GM23338 (cell line): ENCODE results near the gene RNASE2. TPM values are rescaled to one million over a fixed set of nuclear protein-coding genes. Genes with fewer than 3 reads are reported as not detected.

Source experiments
- ATAC-seq: fragments of 200-7000 bp; cut with Tn5 transposase; 3 replicates; pipeline ENCODE4 v1.9.1; 2020
- DNase-seq: peaks from one replicate; pipeline ENCODE4 v3.0.0-alpha.2; 2015; ENCODE audit warnings: low spot score
- H2AFZ ChIP-seq: fragments of 200-600 bp; sonication (generic); 2 replicates; pipeline ENCODE4 v1.8.0; 2016; ENCODE audit warnings: antibody characterized with exemption, mild to moderate bottlenecking, moderate library complexity
- H3F3A ChIP-seq: fragments of 200-600 bp; sonication (generic); replicated peaks from 2 replicates; pipeline ENCODE4 v1.8.0; 2017; ENCODE audit warnings: antibody characterized with exemption, mixed run types, low read depth
- H3K27ac ChIP-seq: fragments of 200-600 bp; sonication (generic); 2 replicates; pipeline ENCODE4 v1.6.1; 2016; ENCODE audit warnings: low read depth
- H3K27me3 ChIP-seq: fragments of 200-600 bp; sonication (generic); 2 replicates; pipeline ENCODE4 v1.8.0; 2016; ENCODE audit warnings: mild to moderate bottlenecking, mixed run types, moderate library complexity; ENCODE audit not compliant: insufficient read depth
- H3K36me3 ChIP-seq: fragments of 200-600 bp; sonication (generic); 2 replicates; pipeline ENCODE4 v1.8.0; 2016; ENCODE audit warnings: mild to moderate bottlenecking; ENCODE audit not compliant: insufficient read depth
- H3K4me1 ChIP-seq: fragments of 200-600 bp; sonication (generic); 2 replicates; pipeline ENCODE4 v1.8.0; 2016; ENCODE audit warnings: mild to moderate bottlenecking, moderate library complexity; ENCODE audit not compliant: insufficient read depth
- H3K4me2 ChIP-seq: fragments of 200-600 bp; sonication (generic); 2 replicates; pipeline ENCODE4 v1.7.1; 2017; ENCODE audit warnings: mixed run types
- H3K4me3 ChIP-seq: fragments of 200-600 bp; sonication (generic); 2 replicates; pipeline ENCODE4 v1.6.1; 2016; ENCODE audit warnings: mixed run types
- H3K79me2 ChIP-seq: fragments of 200-600 bp; sonication (generic); replicated peaks from 2 replicates; pipeline ENCODE4 v1.8.0; 2017; ENCODE audit warnings: mild to moderate bottlenecking; ENCODE audit not compliant: insufficient read depth
- H3K9me2 ChIP-seq: fragments of 200-600 bp; sonication (generic); 2 replicates; pipeline ENCODE4 v1.8.0; 2017; ENCODE audit not compliant: insufficient read depth
- H4K20me1 ChIP-seq: fragments of 200-600 bp; sonication (generic); replicated peaks from 2 replicates; pipeline ENCODE4 v1.8.0; 2017; ENCODE audit warnings: mild to moderate bottlenecking; ENCODE audit not compliant: insufficient read depth
- H3K27ac Mint-ChIP-seq: 2 replicates; pipeline ENCODE4 v1.8.0; 2020; ENCODE audit warnings: inconsistent platforms, mild to moderate bottlenecking, moderate library complexity, mixed read lengths
- H3K27me3 Mint-ChIP-seq: 3 replicates; pipeline ENCODE4 v1.8.0; 2022; ENCODE audit warnings: low read depth, mild to moderate bottlenecking, moderate library complexity, mixed read lengths, inconsistent platforms; ENCODE audit not compliant: insufficient read depth, poor library complexity
- H3K36me3 Mint-ChIP-seq: 3 replicates; pipeline ENCODE4 v1.8.0; 2021; ENCODE audit warnings: low read depth, mild to moderate bottlenecking, inconsistent platforms, moderate library complexity, mixed read lengths
- H3K4me1 Mint-ChIP-seq: 3 replicates; pipeline ENCODE4 v1.8.0; 2020; ENCODE audit warnings: mild to moderate bottlenecking, inconsistent platforms, mixed read lengths
- H3K4me3 Mint-ChIP-seq: 3 replicates; pipeline ENCODE4 v1.8.0; 2021; ENCODE audit warnings: moderate library complexity, mild to moderate bottlenecking, inconsistent platforms, mixed read lengths
- H3K9me3 Mint-ChIP-seq: 3 replicates; pipeline ENCODE4 v1.8.0; 2020; ENCODE audit warnings: moderate library complexity, mild to moderate bottlenecking, inconsistent platforms, mixed read lengths
- CREB1 ChIP-seq: fragments of 250-450 bp; sonication (Bioruptor Pico); IDR thresholded peaks from 2 replicates; pipeline ENCODE4 v1.5.0; 2020; ENCODE audit warnings: low read depth, mild to moderate bottlenecking, moderate library complexity
- CTCF ChIP-seq, 2 experiments: fragments of 200-600 bp in 1 of 2; sonication (generic) in 1 of 2; conservative IDR thresholded peaks; 2 replicates each; pipeline versions ENCODE4 v1.5.1 to v1.6.1; 2016 to 2017; ENCODE audit warnings: antibody characterized with exemption in 2 of 2, low read depth in 2 of 2, mild to moderate bottlenecking in 2 of 2, moderate library complexity in 1 of 2
- ETS1 ChIP-seq: IDR thresholded peaks from 2 replicates; pipeline ENCODE4 v1.6.1; 2016; ENCODE audit warnings: antibody characterized with exemption
- EZH2 ChIP-seq: fragments of 200-600 bp; sonication (generic); IDR thresholded peaks from one replicate; pipeline ENCODE4 v1.8.0; 2017; ENCODE audit warnings: antibody characterized with exemption, mild to moderate bottlenecking, low read depth; ENCODE audit not compliant: unreplicated experiment
- POLR2AphosphoS5 ChIP-seq: IDR thresholded peaks from 2 replicates; pipeline ENCODE4 v1.6.1; 2016; ENCODE audit warnings: antibody characterized with exemption, low read depth
- STAT1 ChIP-seq: IDR thresholded peaks from one replicate; pipeline ENCODE4 v1.6.1; 2016; ENCODE audit warnings: antibody characterized with exemption; ENCODE audit not compliant: unreplicated experiment
- ZNF331 ChIP-seq: fragments of 250-450 bp; sonication (Bioruptor Pico); IDR thresholded peaks from 2 replicates; pipeline ENCODE4 v1.5.0; 2020; ENCODE audit warnings: low read depth, mild to moderate bottlenecking, moderate library complexity
- ZNF462 ChIP-seq: fragments of 250-450 bp; sonication (Bioruptor Pico); IDR thresholded peaks from 2 replicates; pipeline ENCODE4 v1.5.0; 2020; ENCODE audit warnings: mild to moderate bottlenecking, moderate library complexity
- polyA plus RNA-seq: library from polyadenylated mRNA; unstranded; fragments of >200 nt; fragmentation: Nextera tagmentation; extraction: Ambion mirVana; gene quantifications from 2 replicates; pipeline ENCODE4 v1.2.1, GENCODE V29; 2016
- total RNA-seq: library from RNA; depleted of rRNA; stranded (reverse); fragments of >200 nt; shearing (Covaris generic); gene quantifications from 2 replicates; pipeline ENCODE4 v1.2.3, GENCODE V29; 2014

RNASE2 gene
- total and polyA plus RNA-seq, 2 experiments from 2014 or later = not detected

GRCh38 chr14:20971705-20972021, 16.4 kb downstream of the RNASE2 start (continued):
- TF ChIP-seq EZH2 (no peak), CTCF (conservative IDR thresholded peaks at IDR 0.05; ENCODE audit: low read depth in 2 of 2) (no peak), ETS1 (no peak), STAT1 (no peak), POLR2AphosphoS5 (no peak), CREB1 (CRISPR knock-in tag) (no peak)

GRCh38 chr14:20973501-20973900, 18.2 kb downstream of the RNASE2 start:
- no peak for DNase-seq
- no peaks in the 10 kb centered on the region for H3K9me3 Mint-ChIP-seq
- Histone ChIP-seq H2AFZ (no peak overlapping the region; the same call in 1 of the 2 replicates), H3K4me3 (no peak overlapping the region), H3K79me2 (no peaks in the 10 kb centered on the region), H3K9me2 (0 out of 2 replicates have a peak, but pooled peaks cover 6% of the 10 kb centered on the region), H4K20me1 (no peaks in the 10 kb centered on the region), H3K27ac (no peak overlapping the region), H3K4me2 (no peak overlapping the region), H3K36me3 (no peaks in the 10 kb centered on the region), H3K27me3 (0 out of 2 replicates have a peak, but pooled peaks cover 4% of the 10 kb centered on the region), H3K4me1 (peaks cover 7% of the 10 kb centered on the region), H3F3A (no peaks in the 10 kb centered on the region)
- no peak for ATAC-seq
- peaks cover 6% of the 10 kb centered on the region for H3K27me3 Mint-ChIP-seq
- TF ChIP-seq ZNF331 = no peak
- no peak for TF ChIP-seq EZH2
- no peak for TF ChIP-seq POLR2AphosphoS5
- no peak for TF ChIP-seq ZNF462 (CRISPR knock-in tag)
- TF ChIP-seq CREB1 (CRISPR knock-in tag) = no peak
- no peak for TF ChIP-seq ETS1
- H3K4me1 Mint-ChIP-seq = peaks cover 9% of the 10 kb centered on the region
- no peak overlapping the region for H3K4me3 Mint-ChIP-seq
- no peaks in the 10 kb centered on the region for H3K36me3 Mint-ChIP-seq
- no peak overlapping the region for H3K27ac Mint-ChIP-seq
